H54 (cell line): ENCODE measurements around the gene CSMD2.
A peak's percentile ranks its signal among the peaks of the same experiment; 100 is the strongest.

ENCODE experiments used
- DNase-seq: peaks from one replicate; pipeline ENCODE4 v3.0.0; 2011; ENCODE audit warnings: low spot score, mixed read lengths; ENCODE audit not compliant: insufficient read length
- FAIRE-seq: peaks from 3 replicates; lab custom pipeline; 2011; peaks lifted over from hg19 to GRCh38; lab: Jason Lieb, UNC
- POLR2A ChIP-seq: IDR thresholded peaks from 2 replicates; pipeline ENCODE4 v1.6.1; 2011; ENCODE audit warnings: low read depth, mild to moderate bottlenecking, low read length

CSMD2 gene

DNA sequence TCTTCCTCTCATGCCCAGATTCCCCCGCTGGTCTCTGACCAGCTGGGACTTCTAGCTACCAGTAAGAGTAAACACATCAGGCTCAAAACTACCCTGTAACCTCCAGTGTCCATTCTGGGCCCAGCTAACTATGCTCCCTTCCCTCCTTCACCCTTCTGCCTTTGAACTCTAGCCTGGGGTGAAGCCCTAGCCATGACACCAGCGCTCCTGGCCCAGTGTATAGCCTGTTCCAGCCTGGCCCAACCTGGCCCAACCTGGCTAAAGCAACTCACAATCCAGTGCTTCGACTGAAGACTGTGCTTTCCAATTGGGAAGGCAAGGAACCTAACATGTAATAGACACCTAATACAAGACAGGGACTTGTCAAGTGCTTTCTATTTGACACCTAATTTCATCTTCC lies 27.6 kb downstream of the CSMD2 start:
- no peak for FAIRE-seq
- no peak for DNase-seq
- TF ChIP-seq POLR2A, result no peak

DNA sequence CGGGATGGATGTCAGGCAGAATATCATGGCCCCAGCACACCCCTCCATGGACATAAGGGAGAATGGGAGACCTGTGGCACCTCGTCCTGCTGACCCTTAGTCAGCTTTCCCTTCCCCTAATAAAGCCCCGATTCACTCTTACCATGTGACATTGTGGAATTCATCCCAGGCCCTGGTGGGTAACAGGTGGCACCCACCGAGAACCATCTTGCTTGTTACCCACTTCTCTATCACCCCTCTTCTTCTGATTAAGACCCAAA lies 32.9 kb downstream of the CSMD2 start:
- no peak for FAIRE-seq
- no peak for DNase-seq
- TF ChIP-seq POLR2A, result no peak

DNA sequence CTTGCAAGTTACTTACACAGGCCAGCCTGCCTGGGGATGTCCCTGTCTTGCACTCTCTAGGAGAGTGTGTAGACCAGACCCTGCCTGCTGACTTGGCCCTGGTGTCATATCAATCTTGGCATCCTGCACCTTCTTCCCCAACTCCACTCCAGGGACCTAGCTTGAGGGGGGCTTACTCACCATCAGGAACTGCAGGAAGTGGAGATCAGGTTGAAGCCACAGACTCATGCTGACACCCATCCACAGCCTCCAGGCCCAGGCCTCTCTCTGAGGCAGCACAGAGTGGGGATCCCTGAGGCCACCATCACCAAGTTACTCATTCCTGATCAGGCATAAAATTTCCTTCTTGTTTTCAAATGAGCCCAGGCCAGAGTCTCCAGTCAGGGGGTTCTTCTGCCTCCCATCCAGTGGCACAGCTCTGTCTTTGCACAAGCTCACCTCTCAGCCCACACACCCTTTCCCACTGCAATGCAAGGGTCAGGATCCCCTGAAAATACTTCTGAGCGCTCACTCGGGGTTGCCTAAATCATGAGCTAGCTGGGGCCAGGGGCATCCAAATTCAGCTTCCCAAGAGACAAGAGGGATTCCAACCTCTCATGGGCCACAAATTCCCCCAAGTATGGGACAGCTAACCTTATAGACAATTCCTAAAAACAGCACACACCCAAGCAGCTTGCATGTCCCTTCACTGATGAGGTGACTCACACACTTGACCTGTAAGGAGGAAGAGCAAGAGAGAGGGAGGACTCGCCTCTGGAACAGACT lies 33.5 kb downstream of the CSMD2 start:
- TF ChIP-seq POLR2A, result no peak
- FAIRE-seq, result peak; percentile 81
- peak; percentile 24 for DNase-seq

DNA sequence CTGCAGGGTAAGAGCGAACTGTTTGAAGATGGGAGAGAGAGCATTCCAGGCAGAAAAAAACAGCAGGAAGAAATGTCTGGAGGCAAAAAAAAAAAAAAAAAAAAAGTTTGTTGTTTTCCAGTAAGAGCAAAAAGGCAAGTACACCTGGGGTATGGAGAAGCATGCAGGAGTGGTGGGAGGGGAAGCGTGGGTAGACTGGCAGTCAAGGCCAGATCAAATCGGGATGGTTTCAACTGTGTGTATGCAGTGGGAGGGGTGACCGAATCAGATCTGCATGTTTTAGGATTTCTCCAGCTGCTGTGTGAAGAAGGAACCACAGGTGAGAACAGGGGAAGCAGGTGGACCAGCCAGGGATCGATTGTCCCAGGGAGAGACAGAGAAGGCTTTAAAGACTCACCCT lies 34.7 kb downstream of the CSMD2 start:
- FAIRE-seq (no peak), DNase-seq (no peak)
- no peak for TF ChIP-seq POLR2A

DNA sequence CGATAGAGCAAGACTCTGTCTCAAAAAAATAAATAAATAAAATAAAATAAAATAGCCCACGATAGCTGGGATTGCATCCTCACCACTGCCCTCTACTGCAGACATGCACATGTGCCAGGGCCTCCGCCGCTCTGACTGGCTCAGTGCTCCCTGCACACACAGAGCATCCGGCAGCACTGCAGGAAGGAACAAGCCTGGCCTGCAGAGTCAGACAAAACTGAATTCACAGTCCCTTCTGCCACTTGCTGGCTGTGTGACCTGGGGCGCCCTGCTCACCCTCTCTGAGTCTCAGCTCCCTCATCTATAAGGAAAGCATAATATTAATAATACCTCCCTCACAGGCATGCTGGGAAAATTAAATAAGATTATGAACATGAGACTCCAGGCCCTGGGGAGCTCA lies 35.4 kb downstream of the CSMD2 start:
- TF ChIP-seq POLR2A, result no peak

DNA sequence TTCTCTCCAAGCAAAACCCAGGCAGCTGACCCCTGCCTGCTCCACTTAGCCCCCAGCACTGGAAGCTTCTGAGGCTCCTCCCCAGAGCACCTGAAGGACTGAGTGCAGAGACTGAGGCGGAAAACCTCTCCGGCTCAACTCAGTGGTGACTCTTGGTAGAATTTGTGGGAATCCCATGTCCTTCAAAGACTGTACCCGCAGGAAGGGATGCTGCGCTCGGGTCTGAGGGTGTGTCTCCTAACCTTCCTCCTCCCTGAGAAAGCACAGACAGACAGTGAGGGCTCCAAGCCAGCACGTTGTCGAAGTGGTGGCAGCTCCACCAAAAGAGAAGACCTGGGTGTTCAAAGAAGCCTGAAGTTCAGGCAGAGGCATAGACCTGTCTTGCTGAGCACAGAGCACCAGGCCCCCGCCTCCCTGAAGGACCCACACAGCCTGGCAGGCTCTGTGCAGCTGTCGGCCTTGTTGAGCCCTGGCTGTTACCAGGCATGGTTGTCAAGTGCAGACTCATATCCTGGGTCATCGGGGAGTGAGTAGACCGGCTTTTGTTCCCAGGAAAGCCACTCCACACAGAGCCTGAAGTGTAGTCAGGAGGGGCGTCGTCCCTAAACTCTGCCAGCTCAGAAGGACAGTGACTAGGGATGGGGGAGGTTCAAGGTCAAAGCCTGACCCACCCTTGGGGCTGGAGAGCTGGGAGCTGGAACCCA lies 36.7 kb downstream of the CSMD2 start:
- TF ChIP-seq POLR2A, result no peak
- FAIRE-seq, result no peak
- DNase-seq, result peak; percentile 30

More for the DNA sequence above, 35.4 kb downstream of the CSMD2 start:
- FAIRE-seq (no peak), DNase-seq (no peak)

DNA sequence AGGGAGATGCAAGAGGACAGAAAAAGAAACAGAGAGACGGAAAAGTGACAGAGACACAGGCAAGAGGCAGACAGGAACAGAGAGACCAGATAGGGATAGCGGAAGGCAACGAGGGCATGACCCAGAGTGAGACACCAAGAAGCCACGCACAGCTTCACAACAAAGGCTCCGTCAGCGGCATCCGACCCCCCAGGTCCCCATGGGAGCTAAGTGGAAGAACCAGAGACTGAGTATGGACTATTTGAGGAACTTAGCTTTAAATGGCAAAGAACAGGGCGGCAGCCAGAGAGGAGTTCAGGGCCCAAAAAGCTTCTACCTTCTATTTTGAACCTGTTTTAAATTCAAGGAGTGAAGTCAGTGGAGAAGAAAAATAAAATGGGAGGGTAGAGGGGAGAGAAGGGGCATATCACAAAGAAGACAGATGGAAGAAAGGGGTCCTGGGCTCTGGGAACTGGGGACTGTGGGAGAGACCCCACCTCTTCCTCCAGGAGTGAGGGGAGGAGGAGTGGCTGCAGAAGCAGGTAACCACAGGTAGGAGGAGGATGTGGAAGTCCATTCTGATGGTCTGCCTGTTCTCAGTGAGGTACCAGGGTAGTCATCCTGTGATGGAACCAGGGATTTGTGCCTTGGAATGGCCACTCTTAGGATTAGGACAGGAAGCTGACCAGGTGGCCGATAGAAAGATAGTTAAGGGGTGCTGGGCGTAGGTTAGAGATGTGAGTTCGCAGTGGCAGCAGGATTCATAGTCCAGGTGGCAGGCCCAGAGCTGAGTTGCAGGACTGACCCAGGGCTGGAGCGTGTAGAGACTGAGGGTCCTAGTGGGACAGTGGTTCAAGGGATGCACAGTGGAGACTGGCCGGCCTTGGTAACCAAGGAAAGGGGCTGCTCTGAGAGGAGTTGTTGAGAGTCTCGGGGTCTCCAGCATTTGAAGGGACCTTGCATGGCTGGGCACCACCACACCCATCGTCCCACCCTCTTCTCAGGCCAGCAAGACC lies 37.7 kb downstream of the CSMD2 start:
- no peak for TF ChIP-seq POLR2A
- FAIRE-seq, result no peak

DNA sequence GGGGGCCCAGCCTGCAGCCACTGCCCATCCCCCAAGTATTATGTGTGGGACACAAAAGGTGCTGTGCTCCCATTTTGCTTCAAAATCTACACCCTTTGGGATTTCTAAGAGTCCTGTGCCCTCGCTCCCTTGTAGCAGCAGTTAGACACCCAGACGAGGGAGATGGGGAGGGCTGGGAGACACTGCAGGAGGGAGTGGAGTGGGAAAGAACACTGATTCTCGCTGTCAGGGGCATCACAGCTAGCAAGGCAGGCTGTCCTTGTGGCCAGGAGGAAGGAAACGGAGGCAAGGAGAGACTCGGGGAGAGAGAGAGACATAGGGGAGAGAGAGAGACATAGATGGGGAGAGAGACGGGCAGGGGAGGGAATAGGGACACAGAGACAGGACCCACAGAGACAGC lies 38.5 kb downstream of the CSMD2 start:
- no peak for FAIRE-seq
- TF ChIP-seq POLR2A, result no peak
- no peak for DNase-seq

More for the DNA sequence above, 37.7 kb downstream of the CSMD2 start:
- DNase-seq, result no peak

DNA sequence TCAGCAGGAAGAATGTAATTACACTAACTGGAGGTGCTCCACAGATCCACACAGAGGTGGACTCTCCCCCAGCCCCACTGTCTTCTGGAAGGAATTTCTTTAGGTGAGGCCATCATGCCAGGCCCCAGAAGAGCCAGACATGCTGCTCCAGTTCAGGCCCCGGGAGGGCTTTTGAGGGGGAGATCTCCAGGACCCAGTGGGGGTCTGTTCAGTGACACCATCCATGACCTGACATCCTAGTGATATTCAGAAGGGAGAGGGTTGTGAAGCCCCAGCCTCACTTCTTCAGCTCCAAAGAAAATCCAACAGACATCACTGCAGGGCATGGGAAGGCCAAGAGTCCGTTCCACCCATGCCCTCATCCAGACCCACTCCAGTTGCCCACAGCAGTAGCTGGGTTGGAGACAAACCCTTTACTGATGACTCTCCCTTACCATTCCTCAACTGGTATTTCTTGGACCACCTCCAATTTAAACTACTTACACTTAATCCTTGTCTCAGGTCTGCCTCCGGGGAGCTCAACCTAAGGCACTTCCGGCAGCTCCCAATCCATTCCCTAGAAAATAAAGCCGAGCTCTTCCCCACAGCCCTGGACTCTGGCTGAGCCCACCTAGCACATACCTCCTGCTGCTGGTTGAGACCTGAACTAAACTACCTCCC lies 39.2 kb downstream of the CSMD2 start:
- FAIRE-seq (no peak), DNase-seq (no peak)
- no peak for TF ChIP-seq POLR2A

DNA sequence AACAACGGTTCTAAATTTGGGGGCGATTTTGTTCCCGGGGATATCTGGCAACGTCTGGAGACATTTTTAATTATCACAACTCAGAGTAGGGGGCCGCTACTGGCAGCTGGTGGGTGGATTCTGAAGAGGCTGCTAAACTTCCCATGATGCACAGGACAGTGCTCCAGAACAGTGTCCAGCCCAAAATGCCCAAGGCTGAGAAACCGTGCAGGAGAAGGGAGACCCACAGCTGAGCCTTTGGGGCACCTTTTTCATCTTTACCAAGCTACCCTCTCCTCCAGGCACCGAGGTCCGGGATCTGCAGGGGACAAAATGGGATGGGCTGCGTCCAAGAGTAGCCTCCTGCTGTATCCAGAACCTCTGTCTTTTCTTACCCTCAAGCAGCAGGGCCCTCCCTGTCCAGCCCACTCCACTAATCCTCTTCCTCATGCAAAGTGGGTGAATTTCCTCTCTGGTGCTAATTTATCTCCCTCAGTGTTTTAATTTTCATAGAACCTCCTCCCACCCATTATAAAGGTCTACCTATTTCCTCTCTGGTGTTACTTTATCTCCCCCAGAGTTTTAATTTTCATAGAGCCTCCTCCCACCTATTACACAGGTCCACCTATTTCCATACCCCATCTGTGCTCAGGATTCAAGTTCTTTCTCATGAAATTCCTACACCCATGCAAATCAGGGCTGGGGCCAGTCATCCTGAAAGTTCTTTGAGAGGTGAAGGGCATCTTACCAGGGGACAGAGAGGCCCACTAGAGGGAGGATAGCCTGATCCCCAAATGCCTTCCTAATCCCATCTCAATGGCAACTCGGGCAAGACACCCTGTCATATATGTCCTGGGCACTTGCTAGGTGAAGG lies 42.7 kb downstream of the CSMD2 start:
- FAIRE-seq (no peak), DNase-seq (no peak)
- no peak for TF ChIP-seq POLR2A

DNA sequence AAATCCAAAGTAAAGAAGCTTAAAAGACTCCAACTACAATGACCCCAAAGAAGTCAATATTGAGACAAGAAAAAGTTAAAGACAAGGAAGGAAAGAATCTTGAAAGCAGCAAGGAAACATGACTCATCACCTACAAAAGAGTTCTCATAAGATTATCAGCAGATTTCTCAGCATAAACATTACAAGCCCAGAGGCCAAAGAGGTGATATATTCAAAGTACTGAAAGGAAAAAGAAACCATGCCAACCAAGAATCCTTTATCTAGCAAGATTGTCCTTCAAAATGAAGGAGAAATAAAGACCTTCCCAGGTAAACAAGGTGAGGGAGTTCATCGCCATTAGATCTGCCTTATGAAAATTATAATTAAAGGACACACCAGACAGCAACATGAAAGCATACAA lies 49.8 kb downstream of the CSMD2 start:
- no peak for TF ChIP-seq POLR2A
- no peak for DNase-seq
- peak; percentile 64 for FAIRE-seq

DNA sequence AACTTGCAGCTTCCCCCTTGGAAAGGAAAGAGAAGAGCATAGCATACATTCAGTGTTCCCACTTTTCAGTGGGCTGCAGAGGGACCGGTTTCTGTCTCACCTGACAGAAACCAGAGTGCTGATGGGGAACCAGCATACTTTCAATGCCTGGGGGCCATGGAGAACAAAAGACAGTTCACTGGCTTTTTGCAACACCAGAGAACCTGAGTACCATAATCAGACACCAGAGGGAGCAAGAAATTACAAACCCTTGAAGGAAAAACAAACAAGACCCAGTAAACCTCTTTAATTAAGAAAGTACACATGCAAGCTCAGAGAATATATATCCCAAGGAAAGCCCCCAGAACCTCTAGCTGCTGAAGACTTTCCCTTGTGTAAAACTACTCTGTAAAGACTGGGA lies 51.1 kb downstream of the CSMD2 start:
- TF ChIP-seq POLR2A, result no peak
- no peak for FAIRE-seq
- no peak for DNase-seq

DNA sequence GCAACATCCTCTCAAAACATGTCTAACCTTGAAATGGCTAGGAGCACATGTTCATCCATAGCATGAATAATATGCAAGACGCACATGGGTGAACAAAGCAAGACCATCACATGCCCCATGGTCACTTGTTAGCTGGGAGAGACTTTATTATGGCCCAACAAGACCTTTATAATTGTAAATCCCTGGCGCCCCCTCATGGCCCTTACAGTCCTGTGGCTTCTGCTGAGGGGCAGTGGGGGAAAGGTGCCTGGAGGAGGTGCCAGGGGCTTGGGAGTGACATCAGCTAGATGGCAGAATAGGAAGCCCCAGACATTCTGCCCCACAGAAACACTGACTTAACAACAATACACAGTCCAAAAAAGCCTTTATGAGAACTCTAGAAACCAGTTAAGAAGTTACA lies 51.7 kb downstream of the CSMD2 start:
- no peak for FAIRE-seq
- no peak for DNase-seq
- TF ChIP-seq POLR2A, result no peak

DNA sequence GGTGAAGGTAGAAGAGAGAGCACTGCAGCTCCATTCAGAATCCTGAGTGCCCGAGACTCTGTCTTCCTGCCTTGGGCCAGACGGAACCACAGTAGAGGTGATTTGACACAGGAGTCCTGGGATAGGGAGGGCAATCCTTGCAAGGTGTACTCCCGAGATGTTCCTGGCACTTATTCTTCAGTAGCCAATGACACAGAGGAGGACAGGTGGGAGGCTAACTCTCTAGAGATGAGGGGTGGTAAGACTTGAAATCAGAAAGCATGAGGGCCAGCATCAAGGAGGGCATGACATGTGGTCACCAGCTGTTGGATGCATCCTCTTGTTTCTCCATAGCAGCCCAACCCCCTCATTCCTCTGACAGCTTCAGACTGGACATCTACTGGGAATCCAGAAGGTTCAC lies 56.3 kb downstream of the CSMD2 start:
- no peak for TF ChIP-seq POLR2A
- FAIRE-seq, result no peak
- no peak for DNase-seq
